ENCODE data around the gene IKZF1.

DNA sequence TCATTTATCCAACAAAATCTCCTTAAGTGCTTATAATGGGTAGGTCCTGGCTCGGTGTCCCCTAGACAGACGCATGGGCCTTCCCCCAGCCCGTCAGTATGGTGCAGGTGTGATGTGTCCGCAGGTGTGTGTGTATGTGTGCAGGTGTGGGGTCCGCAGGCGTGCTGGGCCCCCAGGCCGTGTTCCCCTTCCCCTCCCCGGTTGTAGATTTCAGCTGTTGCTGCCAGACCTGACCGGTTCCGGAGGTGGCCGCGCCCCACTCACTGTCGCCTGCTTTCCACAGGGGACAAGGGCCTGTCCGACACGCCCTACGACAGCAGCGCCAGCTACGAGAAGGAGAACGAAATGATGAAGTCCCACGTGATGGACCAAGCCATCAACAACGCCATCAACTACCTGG is 95.1 kb downstream of the IKZF1 start:
- TF ChIP-seq, protein P1, sequence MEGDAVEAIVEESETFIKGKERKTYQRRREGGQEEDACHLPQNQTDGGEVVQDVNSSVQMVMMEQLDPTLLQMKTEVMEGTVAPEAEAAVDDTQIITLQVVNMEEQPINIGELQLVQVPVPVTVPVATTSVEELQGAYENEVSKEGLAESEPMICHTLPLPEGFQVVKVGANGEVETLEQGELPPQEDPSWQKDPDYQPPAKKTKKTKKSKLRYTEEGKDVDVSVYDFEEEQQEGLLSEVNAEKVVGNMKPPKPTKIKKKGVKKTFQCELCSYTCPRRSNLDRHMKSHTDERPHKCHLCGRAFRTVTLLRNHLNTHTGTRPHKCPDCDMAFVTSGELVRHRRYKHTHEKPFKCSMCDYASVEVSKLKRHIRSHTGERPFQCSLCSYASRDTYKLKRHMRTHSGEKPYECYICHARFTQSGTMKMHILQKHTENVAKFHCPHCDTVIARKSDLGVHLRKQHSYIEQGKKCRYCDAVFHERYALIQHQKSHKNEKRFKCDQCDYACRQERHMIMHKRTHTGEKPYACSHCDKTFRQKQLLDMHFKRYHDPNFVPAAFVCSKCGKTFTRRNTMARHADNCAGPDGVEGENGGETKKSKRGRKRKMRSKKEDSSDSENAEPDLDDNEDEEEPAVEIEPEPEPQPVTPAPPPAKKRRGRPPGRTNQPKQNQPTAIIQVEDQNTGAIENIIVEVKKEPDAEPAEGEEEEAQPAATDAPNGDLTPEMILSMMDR (conservative IDR thresholded peaks at IDR 0.05; ENCODE audit: low read depth, low read length): no peak
- no peak for TF ChIP-seq EZH2 (IDR thresholded peaks at IDR 0.05; ENCODE audit: borderline replicate concordance, low read depth, low read length, poor library complexity, severe bottlenecking)

Data from A673 (cell line).